Activated T-cell treated with anti-CD3 and anti-CD28 coated beads for 48 hours (primary cell): ENCODE measurements around the gene USP12.

Experiments used
- DNase-seq: peaks from one replicate; pipeline ENCODE4 v3.0.0-alpha.2; 2020; ENCODE audit warnings: low read depth

The USP12 gene

DNA sequence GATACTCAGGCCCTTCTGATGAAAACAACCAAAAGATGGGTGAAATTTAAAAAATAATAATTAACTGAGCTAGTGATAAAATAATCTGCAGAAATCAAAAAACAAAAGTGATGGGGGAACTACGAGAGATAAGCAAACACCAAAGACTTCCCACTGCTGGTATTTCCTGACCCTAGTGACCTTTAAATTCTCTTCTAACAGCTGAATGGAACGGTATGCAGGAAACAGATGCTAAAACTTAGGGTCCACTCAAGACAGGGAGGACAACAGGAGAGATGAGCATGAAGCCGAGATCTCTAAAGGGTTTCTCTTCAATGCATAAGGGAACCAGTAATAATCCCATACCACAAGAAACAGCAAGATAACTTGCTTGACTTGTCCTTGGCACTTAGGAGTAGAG lies 50.8 kb downstream of the USP12 start:
- no peak for DNase-seq

GRCh38 chr13:27120011-27120410 lies 51.6 kb downstream of the USP12 start:
- DNase-seq: no peak

GRCh38 chr13:27118428-27119054 lies 53.1 kb downstream of the USP12 start:
- DNase-seq: no peak

- DNase-seq: no peak
These were observed 53.7 kb downstream of the USP12 start for GRCh38 chr13:27117952-27118351.

- DNase-seq: no peak
These were observed 54.5 kb downstream of the USP12 start for GRCh38 chr13:27117158-27117557.

DNA sequence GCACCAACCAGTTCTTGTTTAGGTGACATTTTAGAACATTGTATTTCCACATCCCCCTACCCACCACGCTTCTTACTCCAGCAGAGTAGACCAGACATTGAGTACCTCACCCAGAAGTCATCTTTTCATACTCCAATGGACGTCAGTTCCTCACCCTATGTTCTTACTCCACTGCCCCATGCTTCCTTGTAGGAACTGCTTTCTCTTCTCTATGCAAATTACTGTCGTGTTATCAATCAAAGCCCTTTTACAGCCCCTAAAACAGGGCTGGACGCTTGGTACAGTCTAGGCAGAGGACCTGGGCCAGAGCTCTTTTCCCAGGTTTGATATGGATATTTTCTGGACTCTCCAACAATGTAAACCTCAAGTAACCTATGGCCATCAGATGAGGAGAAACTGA lies 58.2 kb downstream of the USP12 start:
- DNase-seq: no peak

- DNase-seq: no peak
These were observed 59.6 kb downstream of the USP12 start for GRCh38 chr13:27112006-27112405.

DNA sequence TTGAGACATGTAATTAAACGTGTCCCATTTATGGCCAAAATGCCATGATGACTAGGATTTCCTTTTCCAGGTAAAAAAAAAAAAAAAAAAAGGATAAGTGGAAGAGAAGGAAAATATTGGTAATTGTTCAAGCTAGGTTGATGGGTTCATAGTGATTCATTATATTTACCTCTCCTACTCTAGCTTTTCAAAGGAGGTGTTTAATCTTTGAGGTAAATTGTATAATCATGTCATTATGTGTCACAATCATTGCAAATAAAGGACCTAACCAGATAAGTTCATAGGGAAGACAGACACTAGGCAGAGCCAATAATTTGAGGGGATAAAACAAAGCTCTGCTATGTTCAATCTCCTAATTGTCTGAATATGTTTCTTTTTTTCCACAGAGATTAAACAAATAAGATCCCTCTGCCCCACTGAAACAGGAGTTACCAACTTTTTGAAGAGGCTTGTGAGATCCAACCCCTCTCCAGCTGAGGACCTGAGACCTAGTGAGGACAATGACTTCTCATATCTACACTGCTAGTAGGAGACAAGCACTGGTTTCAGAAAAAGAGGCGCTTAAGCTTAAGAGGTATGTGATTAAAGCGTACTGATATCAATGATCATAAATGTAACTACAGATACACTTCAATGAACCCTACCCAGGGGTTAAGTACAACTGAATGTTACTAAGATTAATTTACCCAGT lies 61.4 kb downstream of the USP12 start:
- DNase-seq: no peak

DNA sequence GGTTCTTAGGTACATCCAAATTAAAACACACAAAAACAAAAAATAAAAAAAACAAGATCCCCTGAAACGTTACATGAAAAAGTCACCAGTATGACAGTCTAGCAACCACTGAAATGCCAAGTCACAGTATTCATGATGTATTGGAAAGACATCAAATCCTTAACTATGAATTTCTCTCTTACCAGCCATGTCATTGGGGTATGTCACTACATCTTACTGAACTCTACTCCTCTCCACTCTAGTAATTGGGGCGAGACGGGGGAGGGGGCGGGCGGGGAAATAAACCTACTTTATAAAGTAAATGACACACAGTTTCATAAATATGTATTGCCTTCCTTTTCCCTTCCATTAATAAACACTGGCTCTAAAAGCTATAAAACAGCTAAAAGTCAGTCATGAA lies 65.5 kb downstream of the USP12 start:
- DNase-seq: no peak

- DNase-seq: no peak
These were observed 67.0 kb downstream of the USP12 start for GRCh38 chr13:27104606-27105005.

GRCh38 chr13:27101847-27102246 lies 69.8 kb downstream of the USP12 start:
- no peak for DNase-seq

- DNase-seq: no peak
These were observed 70.3 kb downstream of the USP12 start for GRCh38 chr13:27101289-27101688.

DNA sequence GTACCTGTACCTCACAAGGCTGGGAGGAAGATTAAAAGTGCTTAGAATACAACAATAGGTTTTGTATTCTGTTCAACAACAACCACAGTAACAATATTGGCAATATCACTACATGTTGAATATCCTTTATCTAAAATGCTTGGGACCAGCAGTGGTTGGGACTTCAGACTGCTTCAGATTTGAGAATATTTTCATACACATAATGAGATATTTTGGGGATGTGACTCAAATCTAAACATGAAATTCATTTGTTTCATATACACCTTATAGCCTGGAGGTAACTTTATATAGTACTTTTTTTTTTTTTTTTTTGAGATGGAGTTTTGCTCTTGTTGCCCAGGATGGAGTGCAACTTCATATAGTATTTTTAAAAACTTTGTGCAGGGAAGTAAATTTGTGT lies 73.9 kb downstream of the USP12 start:
- no peak for DNase-seq

DNA sequence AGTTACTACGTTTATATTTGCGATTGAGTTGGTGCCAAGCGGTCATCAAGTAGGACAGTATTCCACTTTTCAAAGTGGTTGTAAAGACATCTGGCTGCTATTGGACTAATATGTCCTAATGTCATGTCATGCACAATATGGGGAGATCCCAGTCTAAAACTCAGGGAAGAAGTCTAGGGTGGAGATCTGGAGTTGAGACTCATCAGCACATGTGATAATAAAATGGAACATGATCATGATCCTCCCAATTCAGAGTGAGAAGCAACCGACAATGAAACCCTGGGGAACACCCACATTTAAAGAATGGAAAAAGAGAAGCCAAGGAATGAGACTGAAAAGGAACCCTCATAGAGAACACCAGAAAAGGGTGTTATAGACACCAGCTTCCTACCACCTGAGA lies 80.2 kb downstream of the USP12 start:
- DNase-seq: no peak

GRCh38 chr13:27088619-27089018 lies 83.0 kb downstream of the USP12 start:
- DNase-seq: no peak

DNA sequence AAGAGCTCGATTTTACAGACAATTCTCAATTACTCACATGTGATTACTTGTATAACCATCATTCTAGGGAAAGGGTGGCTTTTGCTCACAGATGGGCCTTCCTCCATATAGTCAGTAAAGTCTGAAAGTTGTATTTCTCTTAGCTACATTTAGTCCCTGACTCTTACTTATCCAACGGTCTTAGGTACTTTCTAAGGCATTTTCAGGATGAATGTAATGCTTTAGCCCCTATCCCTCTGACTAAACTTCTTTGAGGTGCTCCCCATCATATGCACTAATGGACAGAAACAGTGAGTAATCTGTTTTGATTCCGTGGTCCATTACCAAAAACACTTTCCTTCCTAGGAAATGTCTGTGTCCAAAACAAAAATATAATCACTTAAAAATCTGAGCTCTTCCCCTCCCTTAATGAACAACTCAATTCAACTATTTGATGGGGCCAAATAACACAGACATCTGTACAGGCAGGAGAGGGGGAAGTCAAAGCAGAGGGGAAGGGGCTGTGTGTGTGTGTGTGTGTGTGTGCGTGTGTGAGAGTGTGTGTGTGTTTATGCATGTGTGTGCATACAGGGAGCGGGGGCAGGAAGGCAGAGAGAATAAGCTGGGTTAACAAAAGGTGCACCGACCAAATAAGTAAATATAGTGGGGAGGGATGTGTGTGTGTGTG lies 84.9 kb downstream of the USP12 start:
- DNase-seq: no peak

GRCh38 chr13:27083183-27083582 lies 88.4 kb downstream of the USP12 start:
- no peak for DNase-seq

- DNase-seq: no peak
These were observed 89.5 kb downstream of the USP12 start for GRCh38 chr13:27081893-27082679.

GRCh38 chr13:27080018-27080948 lies 91.3 kb downstream of the USP12 start:
- DNase-seq: no peak

DNA sequence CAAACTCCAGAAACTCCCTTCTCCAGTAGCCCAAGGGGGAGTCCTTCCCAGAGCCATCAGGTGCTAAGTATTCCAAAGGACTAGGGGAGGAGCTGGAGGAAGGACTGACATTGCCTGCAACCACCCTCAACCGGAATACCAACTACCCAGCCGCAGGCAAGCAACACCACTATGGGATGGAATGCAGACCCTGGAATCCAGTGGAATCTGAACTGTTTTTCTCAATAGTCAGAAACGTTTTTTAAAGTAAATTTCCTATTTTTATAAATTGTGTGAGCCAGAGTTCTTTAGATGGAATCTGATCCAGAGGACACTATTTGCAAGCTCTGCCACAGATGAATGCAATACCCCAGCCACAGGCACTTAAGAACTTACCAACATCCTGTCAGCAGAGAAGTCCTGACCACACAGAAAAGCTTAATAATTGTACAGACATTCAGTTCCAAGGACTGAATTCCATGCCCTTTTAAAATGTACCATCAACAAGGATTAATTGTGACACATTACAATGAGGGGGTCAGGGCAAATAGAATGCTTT lies 92.1 kb downstream of the USP12 start:
- no peak for DNase-seq

GRCh38 chr13:27077451-27077850 lies 94.2 kb downstream of the USP12 start:
- DNase-seq: no peak
